ENCODE results near the gene TSPAN11.

The TSPAN11 gene

DNA sequence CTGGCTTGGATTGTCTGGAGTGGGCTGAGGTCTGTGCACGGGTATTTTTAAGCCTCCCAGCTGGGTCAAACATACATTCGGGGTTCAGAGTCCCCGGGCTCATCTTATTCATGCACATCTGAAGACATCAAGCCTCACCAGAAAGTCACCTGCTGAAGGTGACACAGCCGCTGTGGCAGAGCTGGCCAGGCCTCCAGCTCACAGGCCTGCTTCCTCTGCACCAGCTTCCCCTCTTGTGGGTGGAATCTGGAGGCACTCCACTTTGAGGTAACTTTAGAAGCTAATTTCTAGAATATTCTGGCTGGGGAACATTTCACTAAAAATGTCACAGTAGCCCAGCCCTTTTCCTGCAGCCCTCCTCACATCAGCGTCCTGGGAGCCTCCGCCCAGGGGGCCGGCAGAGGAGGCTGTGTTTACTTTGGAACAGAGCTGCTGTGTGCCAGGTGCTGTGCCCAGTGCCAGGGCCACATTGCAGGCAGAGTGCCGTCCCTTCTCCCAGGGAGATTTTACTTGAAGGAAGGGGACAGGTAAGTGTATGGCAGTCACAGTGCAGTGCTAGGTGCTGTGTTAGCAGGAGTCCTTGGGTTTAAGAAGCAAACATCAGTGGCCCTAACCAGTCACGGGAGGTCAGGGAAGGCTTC, 62.2 kb downstream of the TSPAN11 start:
- no peak for DNase-seq (ENCODE audit: low read depth)
- TF ChIP-seq, protein P1, sequence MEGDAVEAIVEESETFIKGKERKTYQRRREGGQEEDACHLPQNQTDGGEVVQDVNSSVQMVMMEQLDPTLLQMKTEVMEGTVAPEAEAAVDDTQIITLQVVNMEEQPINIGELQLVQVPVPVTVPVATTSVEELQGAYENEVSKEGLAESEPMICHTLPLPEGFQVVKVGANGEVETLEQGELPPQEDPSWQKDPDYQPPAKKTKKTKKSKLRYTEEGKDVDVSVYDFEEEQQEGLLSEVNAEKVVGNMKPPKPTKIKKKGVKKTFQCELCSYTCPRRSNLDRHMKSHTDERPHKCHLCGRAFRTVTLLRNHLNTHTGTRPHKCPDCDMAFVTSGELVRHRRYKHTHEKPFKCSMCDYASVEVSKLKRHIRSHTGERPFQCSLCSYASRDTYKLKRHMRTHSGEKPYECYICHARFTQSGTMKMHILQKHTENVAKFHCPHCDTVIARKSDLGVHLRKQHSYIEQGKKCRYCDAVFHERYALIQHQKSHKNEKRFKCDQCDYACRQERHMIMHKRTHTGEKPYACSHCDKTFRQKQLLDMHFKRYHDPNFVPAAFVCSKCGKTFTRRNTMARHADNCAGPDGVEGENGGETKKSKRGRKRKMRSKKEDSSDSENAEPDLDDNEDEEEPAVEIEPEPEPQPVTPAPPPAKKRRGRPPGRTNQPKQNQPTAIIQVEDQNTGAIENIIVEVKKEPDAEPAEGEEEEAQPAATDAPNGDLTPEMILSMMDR (IDR thresholded peaks at IDR 0.05; ENCODE audit: control insufficient read depth, insufficient read depth, low read depth, low read length, missing control alignments) = no peak

DNA sequence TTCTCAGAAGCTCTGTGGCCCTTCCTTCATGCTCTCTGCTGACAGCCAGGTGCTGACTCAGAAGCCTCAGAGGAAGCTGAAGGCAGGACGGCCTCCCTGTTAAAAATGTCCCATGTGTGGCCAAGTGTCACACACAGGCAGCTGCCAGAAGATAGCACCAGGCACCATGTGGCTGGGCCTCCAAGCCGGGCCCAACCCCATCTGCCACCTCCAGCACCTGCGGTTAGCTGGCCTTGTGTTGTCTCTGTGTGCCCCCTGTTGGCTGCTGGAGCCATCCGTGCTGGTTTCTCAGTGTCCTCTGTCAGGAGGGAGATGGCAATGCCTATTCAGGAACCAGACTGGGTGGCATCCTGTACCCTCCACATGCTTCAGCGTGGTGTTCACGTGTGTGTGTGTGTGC, 63.2 kb downstream of the TSPAN11 start:
- no peak for DNase-seq (ENCODE audit: low read depth)
- H3K4me3 ChIP-seq (ENCODE audit: control insufficient read depth, low read depth, low read length) = no peak overlapping the region
- TF ChIP-seq, protein P1 (IDR thresholded peaks at IDR 0.05; ENCODE audit: control insufficient read depth, insufficient read depth, low read depth, low read length, missing control alignments) = peak; percentile 36

More for the DNA sequence above, 62.2 kb downstream of the TSPAN11 start:
- no peak overlapping the region for H3K4me3 ChIP-seq (ENCODE audit: control insufficient read depth, low read depth, low read length)

DNA sequence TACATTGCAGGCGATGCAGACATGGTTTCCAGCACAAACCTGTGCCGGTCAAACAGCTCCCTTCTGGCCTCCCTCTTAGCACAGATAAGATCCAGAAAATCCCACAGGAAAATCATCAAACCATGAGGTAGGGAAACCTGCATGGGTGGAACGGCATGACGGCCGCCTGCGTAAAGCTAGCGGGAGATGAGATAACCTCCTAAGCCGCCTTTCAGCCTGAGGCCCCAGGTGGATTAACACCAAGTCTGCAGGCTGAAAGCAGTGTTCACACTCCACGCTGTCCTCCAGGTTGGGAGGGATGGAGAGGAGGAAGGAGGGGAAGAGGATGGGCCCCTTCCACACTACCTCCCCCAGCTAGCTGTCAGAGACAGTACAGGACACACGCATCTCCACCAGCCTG, 63.8 kb downstream of the TSPAN11 start:
- TF ChIP-seq, protein P1 (IDR thresholded peaks at IDR 0.05; ENCODE audit: control insufficient read depth, insufficient read depth, low read depth, low read length, missing control alignments) = no peak
- H3K4me3 ChIP-seq (ENCODE audit: control insufficient read depth, low read depth, low read length) = no peak overlapping the region
- no peak for DNase-seq (ENCODE audit: low read depth)

DNA sequence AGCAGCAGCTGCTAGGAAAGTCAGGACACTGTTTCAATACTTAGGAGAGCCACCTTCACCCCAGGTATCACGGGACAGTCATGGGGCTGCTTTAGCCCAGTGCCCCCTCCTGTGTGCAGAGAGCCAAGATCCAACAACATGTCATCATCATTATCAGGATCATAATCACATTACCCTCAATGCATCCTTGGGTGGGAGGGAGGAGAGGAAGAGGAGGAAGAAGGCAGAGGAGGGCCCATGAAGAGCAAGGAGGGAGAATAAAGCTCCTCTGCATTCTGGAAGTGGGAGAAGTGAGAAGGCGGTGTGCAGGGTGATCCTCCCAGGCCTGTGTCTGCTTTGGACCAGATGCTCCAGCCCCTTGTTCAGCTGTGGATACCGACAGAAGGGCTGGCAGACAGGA, 64.2 kb downstream of the TSPAN11 start:
- TF ChIP-seq, protein P1 (IDR thresholded peaks at IDR 0.05; ENCODE audit: control insufficient read depth, insufficient read depth, low read depth, low read length, missing control alignments) = no peak
- H3K4me3 ChIP-seq (ENCODE audit: control insufficient read depth, low read depth, low read length) = no peak overlapping the region
- no peak for DNase-seq (ENCODE audit: low read depth)

DNA sequence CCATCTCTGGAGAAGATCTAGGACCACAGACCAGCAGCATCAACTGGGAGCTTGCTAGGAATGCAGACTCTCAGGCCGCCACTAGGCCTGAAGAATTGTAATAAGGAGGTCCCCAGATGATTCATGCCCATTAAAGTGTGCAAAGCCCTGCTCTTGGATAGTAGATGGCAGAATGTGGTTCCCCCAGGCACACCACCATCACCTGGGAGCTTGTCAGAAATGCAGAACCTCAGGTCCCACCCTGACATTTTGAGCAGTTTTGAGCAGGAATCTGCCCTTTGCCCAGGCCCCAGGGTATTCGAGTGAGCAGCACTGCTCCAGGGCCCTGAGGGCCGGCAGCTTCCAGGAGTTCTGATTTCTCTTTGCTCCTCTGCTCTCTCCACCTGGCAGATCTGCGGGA, 64.9 kb downstream of the TSPAN11 start:
- no peak overlapping the region for H3K4me3 ChIP-seq (ENCODE audit: control insufficient read depth, low read depth, low read length)
- TF ChIP-seq, protein P1 (IDR thresholded peaks at IDR 0.05; ENCODE audit: control insufficient read depth, insufficient read depth, low read depth, low read length, missing control alignments) = no peak
- DNase-seq (ENCODE audit: low read depth) = no peak

DNA sequence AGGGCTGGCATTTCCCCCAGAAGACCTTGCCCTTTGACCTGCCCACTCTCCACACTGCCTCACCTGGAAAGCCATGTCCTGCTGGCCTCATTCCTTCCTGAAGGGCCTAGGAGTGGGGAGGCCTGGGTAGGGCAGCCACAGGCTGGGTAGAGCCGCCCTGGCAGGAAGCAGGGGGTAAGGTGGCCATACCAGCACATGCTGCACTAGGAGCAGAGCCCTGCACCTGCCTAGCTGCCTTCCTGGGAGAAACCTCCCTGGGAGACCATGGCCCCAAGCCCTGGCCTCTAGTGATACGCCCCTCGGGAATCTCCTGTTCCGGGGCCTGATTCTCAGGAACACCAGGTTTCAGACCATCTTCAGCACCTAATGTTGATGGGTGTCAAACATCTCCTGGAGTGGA, 65.8 kb downstream of the TSPAN11 start:
- H3K4me3 ChIP-seq (ENCODE audit: control insufficient read depth, low read depth, low read length) = no peak overlapping the region
- no peak for DNase-seq (ENCODE audit: low read depth)
- TF ChIP-seq, protein P1 (IDR thresholded peaks at IDR 0.05; ENCODE audit: control insufficient read depth, insufficient read depth, low read depth, low read length, missing control alignments) = no peak

Data from AG09309 (cell line).